ENCODE measurements around the gene TRPC1.

TRPC1 gene

DNA sequence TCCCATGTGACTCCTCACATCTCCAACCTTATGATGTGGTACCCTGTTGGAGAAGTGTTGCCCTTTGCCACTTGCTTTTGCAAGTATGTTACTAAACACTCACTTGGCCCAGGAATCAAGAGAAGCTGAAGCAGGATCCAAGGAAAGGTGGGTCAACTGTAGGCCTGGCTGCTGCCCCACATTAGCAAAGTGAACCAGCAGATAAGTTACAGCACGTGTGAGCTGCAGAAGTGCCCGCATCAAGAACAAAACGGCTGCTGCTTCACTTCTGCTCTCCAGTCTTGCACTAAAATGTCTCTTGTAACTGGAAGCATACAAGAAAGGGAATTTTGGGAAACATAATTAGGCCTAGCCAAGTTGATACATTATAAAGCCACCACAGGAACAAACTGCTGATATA, 85.4 kb downstream of the TRPC1 start:
- Histone ChIP-seq H3K27me3 (ENCODE audit: insufficient read depth, insufficient read length) (no peaks in the 10 kb centered on the region), H3K4me3 (ENCODE audit: insufficient read length, low read depth) (no peak overlapping the region), H3K9ac (ENCODE audit: insufficient read length, low read depth) (no peak overlapping the region), H3K4me1 (ENCODE audit: insufficient read depth, insufficient read length) (no peaks in the 10 kb centered on the region), H3K36me3 (ENCODE audit: insufficient read depth, insufficient read length, low read length) (peaks cover 15% of the 10 kb centered on the region), H3K9me3 (ENCODE audit: insufficient read depth, low read length) (no peaks in the 10 kb centered on the region)
- DNase-seq (ENCODE audit: low read depth, low spot score): no peak
- no peak for TF ChIP-seq YY1 (IDR thresholded peaks at IDR 0.05; ENCODE audit: insufficient read depth, insufficient read length)
- no peak for TF ChIP-seq SUZ12 (IDR thresholded peaks at IDR 0.05; ENCODE audit: extremely low read depth, insufficient read depth, insufficient read length)
- no peak for TF ChIP-seq ZNF274 (IDR thresholded peaks at IDR 0.05; ENCODE audit: low read depth, low read length)

GRCh38 chr3:142815803-142816202, 92.0 kb downstream of the TRPC1 start:
- Histone ChIP-seq H3K9ac (ENCODE audit: insufficient read length, low read depth) (no peak overlapping the region), H3K27me3 (ENCODE audit: insufficient read depth, insufficient read length) (no peaks in the 10 kb centered on the region), H3K36me3 (ENCODE audit: insufficient read depth, insufficient read length, low read length) (peaks cover 17% of the 10 kb centered on the region), H3K9me3 (ENCODE audit: insufficient read depth, low read length) (no peaks in the 10 kb centered on the region), H3K4me3 (ENCODE audit: insufficient read length, low read depth) (no peak overlapping the region), H3K4me1 (ENCODE audit: insufficient read depth, insufficient read length) (no peaks in the 10 kb centered on the region)
- DNase-seq (ENCODE audit: low read depth, low spot score): no peak
- TF ChIP-seq ZNF274 (IDR thresholded peaks at IDR 0.05; ENCODE audit: low read depth, low read length) (no peak), YY1 (IDR thresholded peaks at IDR 0.05; ENCODE audit: insufficient read depth, insufficient read length) (no peak), SUZ12 (IDR thresholded peaks at IDR 0.05; ENCODE audit: extremely low read depth, insufficient read depth, insufficient read length) (no peak)

- H3K9ac ChIP-seq (ENCODE audit: insufficient read length, low read depth): no peak overlapping the region
- peaks cover 18% of the 10 kb centered on the region for H3K36me3 ChIP-seq (ENCODE audit: insufficient read depth, insufficient read length, low read length)
- no peak for DNase-seq (ENCODE audit: low read depth, low spot score)
- H3K4me3 ChIP-seq (ENCODE audit: insufficient read length, low read depth): no peak overlapping the region
- H3K4me1 ChIP-seq (ENCODE audit: insufficient read depth, insufficient read length): no peaks in the 10 kb centered on the region
- no peaks in the 10 kb centered on the region for H3K27me3 ChIP-seq (ENCODE audit: insufficient read depth, insufficient read length)
- TF ChIP-seq YY1 (IDR thresholded peaks at IDR 0.05; ENCODE audit: insufficient read depth, insufficient read length) (no peak), SUZ12 (IDR thresholded peaks at IDR 0.05; ENCODE audit: extremely low read depth, insufficient read depth, insufficient read length) (no peak), ZNF274 (IDR thresholded peaks at IDR 0.05; ENCODE audit: low read depth, low read length) (no peak)
- H3K9me3 ChIP-seq (ENCODE audit: insufficient read depth, low read length): no peaks in the 10 kb centered on the region
Observed at GRCh38 chr3:142817356-142817755, 93.5 kb downstream of the TRPC1 start.

DNA sequence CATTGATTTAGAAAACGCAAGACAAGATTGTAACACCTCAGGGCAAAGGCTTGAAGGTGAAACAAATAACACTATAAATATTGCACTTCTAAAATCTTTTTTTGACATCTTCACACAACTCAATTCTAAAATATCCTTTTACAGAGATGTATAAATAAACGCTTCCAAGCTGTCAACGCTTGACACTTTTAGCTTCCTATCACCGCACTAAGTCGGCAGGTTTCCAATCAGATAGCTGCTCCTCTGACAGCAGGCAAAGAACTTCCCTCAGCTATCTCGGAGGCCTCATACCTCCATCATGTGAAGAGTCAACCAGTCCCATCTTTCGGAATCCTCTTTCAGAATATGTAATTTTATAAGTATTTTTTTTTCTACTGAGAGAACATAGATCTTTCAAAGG, 94.1 kb downstream of the TRPC1 start:
- no peak overlapping the region for H3K9ac ChIP-seq (ENCODE audit: insufficient read length, low read depth)
- no peaks in the 10 kb centered on the region for H3K9me3 ChIP-seq (ENCODE audit: insufficient read depth, low read length)
- TF ChIP-seq SUZ12 (IDR thresholded peaks at IDR 0.05; ENCODE audit: extremely low read depth, insufficient read depth, insufficient read length) (no peak), ZNF274 (IDR thresholded peaks at IDR 0.05; ENCODE audit: low read depth, low read length) (no peak), YY1 (IDR thresholded peaks at IDR 0.05; ENCODE audit: insufficient read depth, insufficient read length) (no peak)
- H3K4me3 ChIP-seq (ENCODE audit: insufficient read length, low read depth): no peak overlapping the region
- H3K4me1 ChIP-seq (ENCODE audit: insufficient read depth, insufficient read length): no peaks in the 10 kb centered on the region
- H3K27me3 ChIP-seq (ENCODE audit: insufficient read depth, insufficient read length): no peaks in the 10 kb centered on the region
- DNase-seq (ENCODE audit: low read depth, low spot score): no peak
- peaks cover 18% of the 10 kb centered on the region for H3K36me3 ChIP-seq (ENCODE audit: insufficient read depth, insufficient read length, low read length)

DNA sequence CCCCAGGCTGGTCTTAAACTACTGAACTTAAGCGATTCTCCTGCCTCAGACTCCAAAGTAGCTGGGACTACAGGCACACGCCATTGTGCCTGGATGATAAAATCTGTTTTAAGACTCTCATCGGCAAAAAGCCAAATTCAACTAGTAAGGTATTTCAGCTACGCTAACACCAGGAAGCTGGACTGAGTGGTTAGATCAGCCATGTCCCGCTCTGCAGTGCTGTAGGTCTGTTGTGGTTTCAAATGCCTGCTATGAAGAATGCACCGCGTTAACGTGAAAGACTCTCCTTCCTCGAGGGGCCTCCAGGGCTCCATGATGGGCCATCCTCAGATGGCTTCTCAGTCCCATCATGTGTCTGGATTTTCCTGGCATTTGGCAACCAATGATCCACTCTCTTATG, 94.8 kb downstream of the TRPC1 start:
- H3K9ac ChIP-seq (ENCODE audit: insufficient read length, low read depth): no peak overlapping the region

DNA sequence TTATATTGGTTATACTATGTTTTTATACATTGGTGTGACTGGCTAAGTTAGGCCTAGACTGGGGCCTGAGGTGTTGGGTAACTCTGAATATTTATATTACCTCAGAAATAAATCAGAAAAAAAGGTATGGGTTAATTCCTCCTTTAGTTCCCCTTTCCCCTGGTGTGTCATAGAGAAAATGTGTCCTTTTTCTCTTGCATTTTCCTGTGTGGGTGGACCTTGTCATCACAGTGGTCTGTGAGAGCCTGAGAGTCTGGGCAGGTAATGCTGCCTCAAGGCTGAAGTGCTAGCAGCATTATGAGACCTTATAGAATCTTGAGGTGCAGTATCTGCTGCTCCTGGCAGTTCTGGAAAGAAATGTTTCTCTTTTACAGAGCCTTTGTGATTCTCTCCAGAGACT, 95.3 kb downstream of the TRPC1 start:
- no peaks in the 10 kb centered on the region for H3K27me3 ChIP-seq (ENCODE audit: insufficient read depth, insufficient read length)
- no peaks in the 10 kb centered on the region for H3K9me3 ChIP-seq (ENCODE audit: insufficient read depth, low read length)
- peaks cover 18% of the 10 kb centered on the region for H3K36me3 ChIP-seq (ENCODE audit: insufficient read depth, insufficient read length, low read length)
- TF ChIP-seq SUZ12 (IDR thresholded peaks at IDR 0.05; ENCODE audit: extremely low read depth, insufficient read depth, insufficient read length) (no peak), ZNF274 (IDR thresholded peaks at IDR 0.05; ENCODE audit: low read depth, low read length) (no peak), YY1 (IDR thresholded peaks at IDR 0.05; ENCODE audit: insufficient read depth, insufficient read length) (no peak)
- no peak for DNase-seq (ENCODE audit: low read depth, low spot score)
- no peaks in the 10 kb centered on the region for H3K4me1 ChIP-seq (ENCODE audit: insufficient read depth, insufficient read length)
- H3K9ac ChIP-seq (ENCODE audit: insufficient read length, low read depth): no peak overlapping the region
- H3K4me3 ChIP-seq (ENCODE audit: insufficient read length, low read depth): no peak overlapping the region

More for the DNA sequence above, 94.8 kb downstream of the TRPC1 start:
- H3K4me1 ChIP-seq (ENCODE audit: insufficient read depth, insufficient read length): no peaks in the 10 kb centered on the region
- H3K4me3 ChIP-seq (ENCODE audit: insufficient read length, low read depth): no peak overlapping the region
- DNase-seq (ENCODE audit: low read depth, low spot score): no peak
- no peak for TF ChIP-seq SUZ12 (IDR thresholded peaks at IDR 0.05; ENCODE audit: extremely low read depth, insufficient read depth, insufficient read length)
- no peaks in the 10 kb centered on the region for H3K9me3 ChIP-seq (ENCODE audit: insufficient read depth, low read length)
- H3K27me3 ChIP-seq (ENCODE audit: insufficient read depth, insufficient read length): no peaks in the 10 kb centered on the region
- H3K36me3 ChIP-seq (ENCODE audit: insufficient read depth, insufficient read length, low read length): peaks cover 18% of the 10 kb centered on the region

DNA sequence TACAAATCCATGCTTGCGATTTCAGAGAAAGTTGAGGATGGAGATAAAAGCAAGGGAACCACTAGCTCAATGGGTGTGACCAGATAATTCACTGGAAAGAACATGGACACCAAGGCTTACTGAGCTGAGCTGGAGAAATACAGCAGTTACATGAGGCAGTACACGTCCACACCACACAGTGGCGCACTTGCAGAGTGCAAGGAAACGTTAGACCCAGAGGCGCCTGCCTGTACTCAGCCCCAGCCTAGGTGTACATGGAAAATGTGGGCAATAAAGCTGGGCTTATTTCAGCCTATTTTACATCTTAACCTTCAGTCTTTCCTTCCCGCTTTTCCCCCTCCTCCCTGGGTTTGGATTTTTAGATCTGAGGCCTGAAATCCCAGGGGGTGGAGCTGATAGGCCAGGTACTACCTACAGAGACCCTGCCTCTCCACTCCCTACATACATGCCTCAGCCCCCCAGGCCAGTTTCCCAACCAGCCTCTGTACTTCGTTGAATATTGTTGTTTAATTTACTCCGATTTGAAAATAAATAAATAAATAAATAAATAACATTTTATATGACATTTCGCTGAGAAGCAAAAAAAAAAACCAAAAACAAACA, 105.0 kb downstream of the TRPC1 start:
- DNase-seq (ENCODE audit: low read depth, low spot score): peak; percentile 75
- H3K9ac ChIP-seq (ENCODE audit: insufficient read length, low read depth): no peak overlapping the region
- TF ChIP-seq SUZ12 (IDR thresholded peaks at IDR 0.05; ENCODE audit: extremely low read depth, insufficient read depth, insufficient read length) (no peak), ZNF274 (IDR thresholded peaks at IDR 0.05; ENCODE audit: low read depth, low read length) (no peak), YY1 (IDR thresholded peaks at IDR 0.05; ENCODE audit: insufficient read depth, insufficient read length) (no peak)

More for the DNA sequence above, 105.0 kb downstream of the TRPC1 start:
- H3K9me3 ChIP-seq (ENCODE audit: insufficient read depth, low read length): no peaks in the 10 kb centered on the region
- no peak overlapping the region for H3K4me3 ChIP-seq (ENCODE audit: insufficient read length, low read depth)
- H3K27me3 ChIP-seq (ENCODE audit: insufficient read depth, insufficient read length): no peaks in the 10 kb centered on the region
- H3K4me1 ChIP-seq (ENCODE audit: insufficient read depth, insufficient read length): no peaks in the 10 kb centered on the region
- peaks cover 4% of the 10 kb centered on the region for H3K36me3 ChIP-seq (ENCODE audit: insufficient read depth, insufficient read length, low read length)

Measured in NT2/D1 (cell line).